C4-2B (cell line): ENCODE data around the gene ANXA11.

Experiments used
- ZFX ChIP-seq: fragments of 450-650 bp; IDR thresholded peaks from 2 replicates; pipeline ENCODE4 v1.6.1; 2017
- TF ChIP-seq, protein P1 (sequence below): fragments of 450-650 bp; conservative IDR thresholded peaks from 2 replicates; pipeline ENCODE4 v1.5.1; 2017; ENCODE audit warnings: mild to moderate bottlenecking

DNA sequence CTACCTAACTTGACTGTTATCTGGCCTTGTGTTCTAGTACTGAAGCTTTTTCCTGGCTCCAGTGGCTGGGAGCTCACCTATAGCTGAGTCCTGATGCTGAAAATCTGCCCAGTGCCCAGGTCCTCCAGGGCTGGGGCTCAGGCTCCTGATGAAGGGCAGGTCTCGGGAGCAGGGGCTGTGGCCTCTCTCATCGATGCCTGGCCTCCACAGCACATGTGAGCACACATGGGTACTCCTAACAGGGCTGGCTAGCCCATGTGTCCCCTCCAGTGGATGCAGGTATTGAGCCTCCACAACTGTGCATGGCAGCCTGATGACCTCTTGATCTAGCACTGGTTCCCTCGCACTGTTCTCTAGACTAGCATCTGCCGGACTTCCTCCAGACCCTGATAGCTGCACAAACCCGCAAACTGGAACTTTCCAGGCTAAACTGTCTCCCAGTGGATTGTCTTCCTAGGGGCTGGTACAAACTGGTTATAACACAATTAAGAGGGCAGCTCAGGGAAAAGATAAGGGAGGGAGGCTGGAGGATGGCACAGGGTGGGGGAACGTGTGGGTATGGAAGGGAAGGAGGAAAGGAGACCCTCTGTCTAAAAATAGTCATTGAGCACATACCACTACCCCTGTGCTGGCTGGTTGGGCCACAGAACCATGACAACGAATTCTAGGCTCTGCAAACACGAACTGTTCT, 37.7 kb downstream of the ANXA11 start:
- TF ChIP-seq, protein P1, sequence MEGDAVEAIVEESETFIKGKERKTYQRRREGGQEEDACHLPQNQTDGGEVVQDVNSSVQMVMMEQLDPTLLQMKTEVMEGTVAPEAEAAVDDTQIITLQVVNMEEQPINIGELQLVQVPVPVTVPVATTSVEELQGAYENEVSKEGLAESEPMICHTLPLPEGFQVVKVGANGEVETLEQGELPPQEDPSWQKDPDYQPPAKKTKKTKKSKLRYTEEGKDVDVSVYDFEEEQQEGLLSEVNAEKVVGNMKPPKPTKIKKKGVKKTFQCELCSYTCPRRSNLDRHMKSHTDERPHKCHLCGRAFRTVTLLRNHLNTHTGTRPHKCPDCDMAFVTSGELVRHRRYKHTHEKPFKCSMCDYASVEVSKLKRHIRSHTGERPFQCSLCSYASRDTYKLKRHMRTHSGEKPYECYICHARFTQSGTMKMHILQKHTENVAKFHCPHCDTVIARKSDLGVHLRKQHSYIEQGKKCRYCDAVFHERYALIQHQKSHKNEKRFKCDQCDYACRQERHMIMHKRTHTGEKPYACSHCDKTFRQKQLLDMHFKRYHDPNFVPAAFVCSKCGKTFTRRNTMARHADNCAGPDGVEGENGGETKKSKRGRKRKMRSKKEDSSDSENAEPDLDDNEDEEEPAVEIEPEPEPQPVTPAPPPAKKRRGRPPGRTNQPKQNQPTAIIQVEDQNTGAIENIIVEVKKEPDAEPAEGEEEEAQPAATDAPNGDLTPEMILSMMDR, result no peak
- no peak for TF ChIP-seq ZFX
